HG03196 (cell line): ENCODE measurements around the gene RAD50.
"Not testable (repeated sequence)": the region's sequence is repeated elsewhere in the genome, so short reads cannot be mapped to it uniquely, and the experiment has no call there.

Experiments
- ATAC-seq: cut with Tn5 transposase; IDR thresholded peaks from one replicate; pipeline ENCODE4 v1.9.1; 2021; ENCODE audit not compliant: unreplicated experiment

RAD50 gene

GRCh38 chr5:132674671-132675506, 118.1 kb downstream of the RAD50 start:
- peak; percentile 75 for ATAC-seq

GRCh38 chr5:132675936-132676689, 119.3 kb downstream of the RAD50 start:
- no peak for ATAC-seq

DNA sequence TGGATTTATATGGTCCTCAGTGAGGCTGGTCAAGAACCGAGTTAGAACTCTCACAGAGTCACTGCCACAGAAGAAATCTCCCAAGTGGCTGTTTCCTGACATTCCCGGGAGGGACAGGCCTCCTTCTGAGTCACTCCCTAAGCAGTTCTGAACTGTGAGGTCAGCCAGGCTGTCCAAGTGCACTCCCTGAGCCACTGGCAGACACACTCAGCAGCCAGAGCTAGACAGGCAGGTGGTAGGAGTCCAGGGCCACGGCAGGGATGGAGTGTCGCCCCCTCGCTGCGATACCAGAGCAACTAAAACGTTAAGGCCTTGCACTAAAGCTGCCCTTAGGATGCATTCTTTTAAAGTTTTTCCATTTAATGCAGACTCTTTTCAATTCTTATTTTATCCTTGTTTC, 120.4 kb downstream of the RAD50 start:
- no peak for ATAC-seq

- ATAC-seq, result no peak
These were observed 121.1 kb downstream of the RAD50 start for GRCh38 chr5:132677682-132678400.

DNA sequence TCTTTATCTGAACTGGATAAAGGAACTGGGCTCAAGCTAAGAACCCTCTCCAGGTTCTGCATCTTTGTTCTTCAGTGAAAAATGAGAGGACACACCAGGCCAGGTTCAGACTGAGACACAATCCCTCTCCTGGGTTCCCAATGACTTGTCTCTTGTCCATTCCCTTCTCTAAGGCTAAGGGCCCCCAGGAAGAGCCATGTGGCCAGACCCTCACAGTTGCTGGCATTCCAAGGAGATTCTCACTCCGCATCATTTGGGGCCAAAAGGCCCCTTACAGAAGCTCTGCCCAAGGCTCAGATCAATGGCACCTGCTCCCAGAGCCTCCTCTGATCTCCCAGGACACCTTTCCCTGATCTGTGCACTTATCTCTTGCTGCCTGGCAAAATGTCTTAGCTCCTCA, 122.0 kb downstream of the RAD50 start:
- no peak for ATAC-seq

- ATAC-seq, result no peak
These were observed 122.4 kb downstream of the RAD50 start for GRCh38 chr5:132679166-132679565.

GRCh38 chr5:132679717-132680380, 123.1 kb downstream of the RAD50 start:
- no peak for ATAC-seq

DNA sequence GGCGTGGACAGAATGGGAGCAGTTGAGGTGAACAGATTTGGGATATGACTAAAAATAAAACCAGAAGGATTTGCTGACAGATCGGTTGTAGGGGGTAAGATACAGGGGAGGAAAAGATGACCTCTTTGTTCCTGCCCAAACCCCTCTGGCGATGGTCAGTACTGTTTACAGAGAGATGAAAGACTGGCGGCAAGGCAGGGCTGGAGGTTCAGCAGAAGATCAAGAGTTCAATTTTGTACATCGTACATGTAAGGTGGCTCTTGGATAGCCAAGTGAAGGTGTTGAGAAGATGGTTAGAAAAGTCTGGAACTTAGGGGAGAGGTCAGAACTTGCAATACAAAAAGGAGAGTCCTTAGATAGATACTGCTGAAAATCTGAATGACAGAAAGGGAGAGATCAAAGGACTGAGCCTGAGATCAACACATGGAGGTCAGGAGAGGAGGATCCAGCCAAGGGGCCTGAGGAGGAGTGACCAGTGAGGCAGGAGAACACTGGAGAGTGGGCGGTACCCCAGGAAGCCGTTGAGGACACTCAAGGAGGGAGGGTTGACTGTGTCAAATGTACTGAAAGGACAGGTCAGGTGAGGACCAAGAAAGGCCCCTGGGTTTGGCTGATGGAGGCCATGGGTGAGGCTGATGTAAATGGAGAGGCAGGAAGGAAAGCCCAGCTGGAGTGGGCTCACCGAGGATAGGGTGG, 124.2 kb downstream of the RAD50 start:
- no peak for ATAC-seq

- no peak for ATAC-seq
These were observed 124.7 kb downstream of the RAD50 start for GRCh38 chr5:132681476-132681831.

DNA sequence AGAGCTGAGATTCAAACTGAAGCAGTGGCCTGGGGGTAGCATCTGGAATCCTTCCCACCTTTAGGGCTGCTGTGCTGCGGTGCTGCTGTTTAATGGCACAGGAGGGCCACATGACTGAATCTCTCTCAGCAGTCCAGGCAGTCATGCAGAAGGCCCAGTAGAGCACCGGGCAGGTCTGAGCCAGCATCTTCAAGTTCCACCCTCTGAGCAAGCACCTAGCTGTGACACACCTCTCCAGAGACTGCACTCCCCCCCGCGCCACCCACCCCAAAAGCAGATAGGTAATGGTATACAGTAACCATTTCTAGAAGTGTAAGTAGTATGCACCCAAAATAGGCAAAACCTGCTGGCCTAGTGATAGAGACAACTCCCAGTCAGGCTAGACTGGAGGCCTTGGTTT, 125.2 kb downstream of the RAD50 start:
- ATAC-seq, result no peak

GRCh38 chr5:132684491-132684890, 127.7 kb downstream of the RAD50 start:
- no peak for ATAC-seq

DNA sequence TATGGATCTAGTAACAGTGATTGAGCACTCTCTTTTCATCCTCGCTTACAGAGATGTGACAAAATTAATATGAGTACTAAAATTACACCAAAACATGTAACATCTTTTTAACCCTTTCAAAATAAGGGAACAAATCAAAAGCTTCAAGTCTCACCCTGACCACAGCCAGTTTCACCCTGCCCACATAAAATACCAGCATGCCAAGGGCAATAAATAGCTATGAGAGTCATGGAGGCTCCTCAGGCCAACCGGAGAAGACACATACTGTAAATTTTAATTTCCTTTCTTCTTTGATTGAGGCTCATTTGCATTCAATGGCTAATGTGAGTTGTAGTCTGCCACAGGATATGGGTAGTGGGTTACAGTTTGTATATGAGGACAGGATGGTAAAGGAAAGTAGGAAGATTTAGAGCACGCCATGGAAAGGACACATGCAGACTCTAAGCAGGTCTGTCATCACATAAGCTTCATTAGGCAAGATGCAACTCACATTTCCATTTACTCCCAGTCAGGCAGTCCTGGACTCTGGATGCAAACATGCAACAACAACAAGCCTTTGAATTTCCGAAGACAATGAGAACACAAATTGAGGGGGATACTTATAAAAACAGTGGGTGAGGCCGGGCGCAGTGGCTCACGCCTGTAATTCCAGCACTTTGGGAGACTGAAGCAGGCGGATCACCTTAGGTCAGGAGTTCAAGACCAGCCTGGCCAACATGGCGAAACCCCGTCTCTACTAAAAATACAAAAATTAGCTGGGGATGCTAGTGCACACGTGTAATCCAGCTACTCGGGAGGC, 128.3 kb downstream of the RAD50 start:
- no peak for ATAC-seq

- ATAC-seq, result no peak
These were observed 129.4 kb downstream of the RAD50 start for GRCh38 chr5:132686193-132686592.

DNA sequence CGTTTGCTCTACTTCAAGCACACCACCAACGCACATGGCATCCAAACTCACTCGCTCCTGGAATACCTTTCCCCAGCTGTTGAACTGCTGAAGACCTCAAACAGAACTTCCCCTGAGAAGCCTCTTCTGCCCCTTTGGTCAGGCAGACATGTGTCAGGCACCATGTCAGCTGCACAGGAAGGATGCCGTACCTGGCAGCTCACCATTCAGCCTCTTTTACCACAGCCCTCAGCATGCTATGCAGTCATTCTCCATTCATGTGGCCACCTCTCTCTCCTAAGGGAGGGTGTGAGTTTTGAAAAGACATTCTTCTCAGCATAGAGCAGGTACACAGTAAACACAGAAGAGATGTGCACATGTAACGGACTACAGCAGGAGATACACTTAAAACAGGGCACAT, 131.2 kb downstream of the RAD50 start:
- ATAC-seq, result no peak

- peak; percentile 47 for ATAC-seq
These were observed 132.0 kb downstream of the RAD50 start for GRCh38 chr5:132688536-132689339.

DNA sequence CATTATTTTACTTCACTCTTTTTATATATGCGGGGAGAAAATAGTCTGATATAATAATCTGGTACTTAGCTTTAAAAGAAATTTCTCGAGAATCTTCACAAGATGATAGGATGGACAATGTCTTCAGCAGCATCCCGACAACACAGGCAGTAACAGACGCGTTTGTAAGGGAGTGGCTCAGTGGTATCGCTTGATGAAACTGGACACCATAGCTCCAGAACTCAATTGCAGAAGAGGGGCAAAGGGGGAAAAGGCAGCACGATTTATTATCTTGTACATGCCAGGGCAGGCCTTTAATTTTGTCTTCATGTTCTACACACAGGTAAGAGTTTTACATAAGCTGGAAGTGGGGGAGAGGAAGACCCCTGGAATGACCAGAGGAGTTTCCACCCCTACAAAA, 132.7 kb downstream of the RAD50 start:
- ATAC-seq, result no peak

DNA sequence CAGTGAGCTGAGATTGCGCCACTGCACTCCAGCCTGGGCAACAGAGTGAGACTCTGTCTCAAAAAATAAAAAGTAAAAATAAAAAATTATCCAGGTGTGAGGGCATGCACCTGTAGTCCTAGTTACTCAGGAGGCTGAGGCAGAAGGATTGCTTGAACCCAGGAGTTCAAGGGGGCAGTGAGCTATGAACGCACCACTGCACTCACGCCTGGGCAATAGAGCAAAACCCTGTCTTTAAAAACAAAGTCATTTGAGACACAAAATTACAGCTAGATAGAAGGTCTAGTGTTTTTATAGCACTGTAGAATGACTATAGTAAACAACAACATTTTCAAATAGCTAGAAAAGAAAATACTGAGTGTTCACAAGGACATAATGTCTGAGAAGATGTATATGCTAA, 133.4 kb downstream of the RAD50 start:
- ATAC-seq, result no peak

- not testable (repeated sequence) for ATAC-seq
These were observed 135.2 kb downstream of the RAD50 start for GRCh38 chr5:132691755-132692631.
